NT2/D1 (cell line): ENCODE results near the gene ZNF197.
"Not testable (repeated sequence)": the region's sequence is repeated elsewhere in the genome, so short reads cannot be mapped to it uniquely, and the experiment has no call there.

Experiments used
- SUZ12 ChIP-seq: IDR thresholded peaks from 2 replicates; pipeline ENCODE4 v1.6.1; 2011; ENCODE audit not compliant: insufficient read length, insufficient read depth; ENCODE audit errors: extremely low read depth
- YY1 ChIP-seq: IDR thresholded peaks from 2 replicates; pipeline ENCODE4 v1.6.1; 2011; ENCODE audit not compliant: insufficient read length, insufficient read depth

- not testable (repeated sequence) for TF ChIP-seq YY1, SUZ12
Observed at GRCh38 chr3:44579749-44580148, 45.1 kb upstream of the ZNF197 start.
